Transverse colon (tissue), 4 donors: ENCODE data around the gene NIBAN1. TPM values are rescaled to one million over a fixed set of nuclear protein-coding genes. Genes with fewer than 3 reads are reported as not detected.

ENCODE experiments used
- DNase-seq: peaks from one replicate; pipeline ENCODE4 v3.0.0-alpha.2; 2019
- H3K27ac ChIP-seq, 4 donors: fragments of 200-600 bp; sonication (generic); 2 replicates each; pipeline ENCODE4 v1.5.1; 2016 to 2018; ENCODE audit warnings: inconsistent platforms in 4 of 4
- H3K27me3 ChIP-seq: fragments of 200-600 bp; sonication (generic); 2 replicates; pipeline ENCODE4 v1.5.1; 2017; ENCODE audit warnings: inconsistent platforms
- H3K36me3 ChIP-seq, 4 donors: fragments of 200-600 bp; sonication (generic); 2 replicates each; pipeline ENCODE4 v1.5.1; 2017 to 2019; ENCODE audit warnings: inconsistent platforms in 4 of 4
- H3K4me1 ChIP-seq, 4 donors: fragments of 200-600 bp; sonication (generic); 2 replicates each; pipeline ENCODE4 v1.5.1; 2017 to 2020; ENCODE audit warnings: inconsistent platforms in 4 of 4
- H3K4me3 ChIP-seq, 4 donors: fragments of 200-600 bp; sonication (generic); 1 replicate in 1 of 4; 2 replicates in 3 of 4; pipeline versions ENCODE4 v1.5.1 to v1.6.1; 2017 to 2019; ENCODE audit warnings: inconsistent platforms in 4 of 4
- H3K9me3 ChIP-seq, 2 donors: fragments of 200-600 bp; sonication (generic); 2 replicates each; pipeline ENCODE4 v1.5.1; 2017 to 2019; ENCODE audit warnings: inconsistent platforms in 2 of 2
- EP300 ChIP-seq: sonication (generic); formaldehyde crosslinking; IDR thresholded peaks from one replicate; pipeline ENCODE4 v1.6.1; 2017; ENCODE audit warnings: antibody characterized with exemption, low read depth
- POLR2A ChIP-seq: fragments of 450-650 bp; IDR thresholded peaks from one replicate; pipeline ENCODE4 v1.6.1; 2016; ENCODE audit warnings: antibody characterized with exemption, mild to moderate bottlenecking, moderate library complexity
- POLR2AphosphoS5 ChIP-seq, 3 donors: sonication (generic); formaldehyde crosslinking; IDR thresholded peaks; one replicate each; pipeline ENCODE4 v1.6.1; 2016; ENCODE audit warnings: antibody characterized with exemption in 3 of 3
- WGBS, 2 donors: methylation state at CpG; one replicate each; pipeline ENCODE4 v1.1.5; 2018; ENCODE audit warnings: low coverage in 1 of 2; 5-methylcytosine and 5-hydroxymethylcytosine counted together
- in situ Hi-C, 4 donors: fragments of 200-750 bp; cut with MboI; loops; one replicate each; pipeline versions ENCODE4 v1.15.0 to v1.15.1; 2017; ENCODE audit warnings: low sequenced_read_pairs in 3 of 4, low pct_ligation_motif_present in 1 of 4, low pct_unique_long_range_greater_than_20kb in 1 of 4
- intact Hi-C: fragments of 100-400 bp; cut with DNase I; formaldehyde crosslinking; loops from one replicate; pipeline ENCODE4 v1.15.1; 2023; ENCODE audit warnings: low total_unique reads
- total RNA-seq, 4 donors: library from RNA; depleted of rRNA; stranded (reverse); fragments of >200 nt; gene quantifications; one replicate each; pipeline ENCODE4 v1.1.0, GENCODE V29; 2016
- TF ChIP-seq, protein P1 (sequence below), 5 experiments: fragments of 200-600 bp in 3 of 5; fragments of 450-650 bp in 2 of 5; sonication (generic) in 3 of 5; IDR thresholded peaks; 1 replicate in 2 of 5; 2 replicates in 3 of 5; pipeline ENCODE4 v1.5.1; 2016 to 2017; ENCODE audit warnings: antibody characterized with exemption in 5 of 5, inconsistent platforms in 3 of 5, mild to moderate bottlenecking in 2 of 5, moderate library complexity in 1 of 5

Gene NIBAN1
- total RNA-seq, 4 donors from 2014 or later: 22.7 to 38.7 (median 31.7) TPM

- intact Hi-C loops: no loop called here
- no peak overlapping the region for H3K4me3 ChIP-seq
- WGBS, 2 donors: 63 to 67% methylated on average over 4 of the region's 4 CpGs
- peaks cover 0 to 11% (median 6%) of the 10 kb centered on the region in 4 donors for H3K4me1 ChIP-seq
- no peak overlapping the region for H3K27ac ChIP-seq
- TF ChIP-seq, protein P1, sequence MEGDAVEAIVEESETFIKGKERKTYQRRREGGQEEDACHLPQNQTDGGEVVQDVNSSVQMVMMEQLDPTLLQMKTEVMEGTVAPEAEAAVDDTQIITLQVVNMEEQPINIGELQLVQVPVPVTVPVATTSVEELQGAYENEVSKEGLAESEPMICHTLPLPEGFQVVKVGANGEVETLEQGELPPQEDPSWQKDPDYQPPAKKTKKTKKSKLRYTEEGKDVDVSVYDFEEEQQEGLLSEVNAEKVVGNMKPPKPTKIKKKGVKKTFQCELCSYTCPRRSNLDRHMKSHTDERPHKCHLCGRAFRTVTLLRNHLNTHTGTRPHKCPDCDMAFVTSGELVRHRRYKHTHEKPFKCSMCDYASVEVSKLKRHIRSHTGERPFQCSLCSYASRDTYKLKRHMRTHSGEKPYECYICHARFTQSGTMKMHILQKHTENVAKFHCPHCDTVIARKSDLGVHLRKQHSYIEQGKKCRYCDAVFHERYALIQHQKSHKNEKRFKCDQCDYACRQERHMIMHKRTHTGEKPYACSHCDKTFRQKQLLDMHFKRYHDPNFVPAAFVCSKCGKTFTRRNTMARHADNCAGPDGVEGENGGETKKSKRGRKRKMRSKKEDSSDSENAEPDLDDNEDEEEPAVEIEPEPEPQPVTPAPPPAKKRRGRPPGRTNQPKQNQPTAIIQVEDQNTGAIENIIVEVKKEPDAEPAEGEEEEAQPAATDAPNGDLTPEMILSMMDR (IDR thresholded peaks at IDR 0.05): no peak
- no peak for TF ChIP-seq POLR2A
- no peak for TF ChIP-seq POLR2AphosphoS5 (IDR thresholded peaks at IDR 0.05)
- no peak for TF ChIP-seq EP300
- H3K36me3 ChIP-seq: no peaks in the 10 kb centered on the region
- in situ Hi-C loops: no loop called here
- H3K9me3 ChIP-seq: no peaks in the 10 kb centered on the region
- H3K27me3 ChIP-seq: peaks cover 5% of the 10 kb centered on the region
- no peak for DNase-seq
Measured at GRCh38 chr1:184954232-184954995, 19.9 kb downstream of the NIBAN1 start.

DNA sequence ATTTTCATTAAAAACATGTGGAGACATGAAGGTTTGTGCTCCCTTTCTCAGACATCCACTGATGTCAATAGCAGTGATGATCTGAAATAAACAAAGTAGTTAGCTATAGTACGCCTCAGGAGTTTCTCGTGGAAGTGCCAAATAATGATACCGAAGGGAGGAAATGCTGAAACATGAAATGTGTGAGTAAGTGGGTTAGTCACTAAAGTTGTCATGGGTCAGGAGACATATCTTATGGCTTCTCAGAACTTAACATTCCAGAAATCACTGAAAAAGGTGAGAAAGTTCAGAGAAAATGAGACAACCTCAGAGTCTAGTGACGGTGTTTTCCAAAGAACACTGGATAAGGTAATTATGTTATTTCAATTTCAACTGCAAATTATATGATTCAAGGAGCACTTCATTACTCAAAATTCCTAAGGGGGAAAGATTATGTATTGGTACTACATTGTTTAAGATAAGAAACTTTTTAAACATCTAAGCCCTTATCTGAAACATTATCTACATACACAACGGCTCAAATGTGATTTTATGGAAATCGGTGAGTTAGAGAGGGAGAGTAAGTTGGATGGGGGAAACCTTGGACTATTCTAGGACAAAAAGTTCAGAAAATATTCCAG lies 20.6 kb downstream of the NIBAN1 start:
- in situ Hi-C loops: no loop called here
- no peak for DNase-seq
- Histone ChIP-seq H3K27me3 (peaks cover 5% of the 10 kb centered on the region), H3K36me3 (no peaks in the 10 kb centered on the region), H3K9me3 (no peaks in the 10 kb centered on the region), H3K4me3 (no peak overlapping the region), H3K27ac (no peak overlapping the region), H3K4me1 (peaks cover 0 to 10% (median 2%) of the 10 kb centered on the region in 4 donors)
- WGBS, 2 donors: 58 to 65% methylated on average over 6 of the region's 6 CpGs
- no peak for TF ChIP-seq POLR2A
- TF ChIP-seq, protein P1 (IDR thresholded peaks at IDR 0.05): no peak
- no peak for TF ChIP-seq POLR2AphosphoS5 (IDR thresholded peaks at IDR 0.05)
- TF ChIP-seq EP300: no peak
- intact Hi-C loops: no loop called here

DNA sequence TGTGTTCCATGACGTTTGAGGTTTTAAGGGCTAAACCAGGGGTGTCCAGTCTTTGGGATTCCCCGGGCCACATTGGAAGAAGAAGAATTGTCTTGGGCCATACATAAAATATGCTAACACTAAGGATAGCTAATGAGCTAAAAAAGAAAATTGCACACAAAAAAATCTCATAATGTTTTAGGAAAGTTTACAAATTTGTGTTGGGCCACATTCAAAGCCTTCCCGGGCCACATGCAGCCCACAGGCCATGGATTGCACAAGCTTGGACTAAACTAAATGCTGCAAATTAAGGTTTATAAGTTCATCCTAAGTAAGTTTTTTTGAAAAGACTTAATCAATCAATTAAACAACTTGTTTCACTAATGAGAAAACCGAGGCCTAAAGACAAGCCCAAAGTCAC lies 21.9 kb downstream of the NIBAN1 start:
- Histone ChIP-seq H3K27ac (no peak overlapping the region), H3K9me3 (no peaks in the 10 kb centered on the region), H3K4me3 (no peak overlapping the region), H3K27me3 (peaks cover 7% of the 10 kb centered on the region), H3K4me1 (peaks cover 0 to 11% (median 3%) of the 10 kb centered on the region in 4 donors), H3K36me3 (no peaks in the 10 kb centered on the region)
- 83 to 84% methylated on average over 4 of the region's 4 CpGs for WGBS, 2 donors
- intact Hi-C loops: no loop called here
- in situ Hi-C loops: no loop called here
- TF ChIP-seq EP300 (no peak), POLR2AphosphoS5 (IDR thresholded peaks at IDR 0.05) (no peak)
- DNase-seq: no peak

GRCh38 chr1:184951788-184952187 lies 22.5 kb downstream of the NIBAN1 start:
- Histone ChIP-seq H3K36me3 (no peaks in the 10 kb centered on the region), H3K27ac (no peak overlapping the region), H3K4me3 (no peak overlapping the region), H3K27me3 (peaks cover 8% of the 10 kb centered on the region), H3K9me3 (no peaks in the 10 kb centered on the region), H3K4me1 (peaks cover 0 to 16% (median 3%) of the 10 kb centered on the region in 4 donors)
- intact Hi-C loops (no loop called here), in situ Hi-C loops (no loop called here)
- WGBS, 2 donors: 97 to 100% methylated on average over 3 of the region's 3 CpGs
- TF ChIP-seq POLR2A (no peak), EP300 (no peak)
- DNase-seq: no peak

GRCh38 chr1:184950906-184951305 lies 23.4 kb downstream of the NIBAN1 start:
- peaks cover 8% of the 10 kb centered on the region for H3K27me3 ChIP-seq
- H3K36me3 ChIP-seq: no peaks in the 10 kb centered on the region
- no peaks in the 10 kb centered on the region for H3K9me3 ChIP-seq
- H3K4me1 ChIP-seq: peaks cover 0 to 25% (median 3%) of the 10 kb centered on the region in 4 donors
- in situ Hi-C loops (no loop called here), intact Hi-C loops (no loop called here)
- H3K4me3 ChIP-seq: no peak overlapping the region
- TF ChIP-seq, protein P1 (IDR thresholded peaks at IDR 0.05): no peak
- TF ChIP-seq EP300: no peak
- TF ChIP-seq POLR2AphosphoS5 (IDR thresholded peaks at IDR 0.05): no peak
- no peak for TF ChIP-seq POLR2A
- H3K27ac ChIP-seq: no peak overlapping the region
- no peak for DNase-seq
- WGBS, 2 donors: 60 to 86% methylated on average over 1 to 2 of the region's 2 CpGs
